SU-DHL-6 (cell line): ENCODE data around the gene SARDH.

Experiments
- H2AFZ ChIP-seq: fragments of 200-600 bp; sonication (generic); 2 replicates; pipeline ENCODE4 v1.6.1; 2014; ENCODE audit warnings: low read depth, mild to moderate bottlenecking, moderate library complexity, mixed read lengths, antibody characterized with exemption, low read length; ENCODE audit not compliant: severe bottlenecking
- H3F3A ChIP-seq: fragments of 200-600 bp; shearing (Covaris generic); 2 replicates; pipeline ENCODE4 v1.6.0; 2016; ENCODE audit warnings: antibody characterized with exemption, mild to moderate bottlenecking; ENCODE audit not compliant: insufficient read depth
- H3K27ac ChIP-seq: fragments of 200-600 bp; sonication (generic); 2 replicates; pipeline ENCODE4 v1.5.1; 2016; ENCODE audit warnings: low read depth, mild to moderate bottlenecking, low read length, moderate library complexity, mixed read lengths
- H3K27me3 ChIP-seq: fragments of 200-600 bp; sonication (generic), shearing (Covaris generic); 2 replicates; pipeline ENCODE4 v1.6.0; 2014; ENCODE audit warnings: mild to moderate bottlenecking, low read length
- H3K36me3 ChIP-seq: fragments of 200-600 bp; sonication (generic); 2 replicates; pipeline ENCODE4 v1.6.1; 2014; ENCODE audit warnings: mild to moderate bottlenecking, low read length, mixed read lengths
- H3K4me2 ChIP-seq: fragments of 300-600, 200-600 bp; shearing (Covaris generic), sonication (generic); 2 replicates; pipeline ENCODE4 v1.6.0; 2014; ENCODE audit warnings: low read length, low read depth, mild to moderate bottlenecking; ENCODE audit not compliant: poor library complexity, severe bottlenecking
- H3K4me3 ChIP-seq: fragments of 200-600 bp; sonication (generic); 2 replicates; pipeline ENCODE4 v1.5.1; 2014; ENCODE audit warnings: antibody characterized with exemption, low read length, mild to moderate bottlenecking, mixed read lengths; ENCODE audit not compliant: insufficient read depth, poor library complexity, severe bottlenecking
- H3K79me2 ChIP-seq: fragments of 200-600 bp; sonication (generic); 2 replicates; pipeline ENCODE4 v1.6.1; 2014; ENCODE audit warnings: mild to moderate bottlenecking, low read length, moderate library complexity; ENCODE audit not compliant: insufficient read depth
- H3K9ac ChIP-seq: fragments of 200-600 bp; sonication (generic); 2 replicates; pipeline ENCODE4 v1.7.0; 2014; ENCODE audit warnings: mild to moderate bottlenecking, low read length
- H3K9me2 ChIP-seq: fragments of 200-600 bp; sonication (generic); replicated peaks from 2 replicates; pipeline ENCODE4 v1.6.1; 2014; ENCODE audit warnings: low read length; ENCODE audit not compliant: insufficient read depth
- H3K9me3 ChIP-seq: fragments of 200-600 bp; sonication (generic); 2 replicates; pipeline ENCODE4 v1.6.1; 2014; ENCODE audit warnings: low read length, mixed read lengths; ENCODE audit not compliant: insufficient read depth
- H4K20me1 ChIP-seq: fragments of 200-600 bp; sonication (generic); 2 replicates; pipeline ENCODE4 v1.6.1; 2014; ENCODE audit warnings: low read depth, mild to moderate bottlenecking, antibody characterized with exemption, low read length, moderate library complexity, mixed read lengths
- CTCF ChIP-seq: fragments of 200-600 bp; sonication (generic); IDR thresholded peaks from one replicate; pipeline ENCODE4 v1.5.1; 2017; ENCODE audit warnings: antibody characterized with exemption, mild to moderate bottlenecking, low read length, moderate library complexity; ENCODE audit not compliant: insufficient read depth, poor library complexity, severe bottlenecking
- EZH2phosphoT487 ChIP-seq: fragments of 200-600 bp; sonication (generic), shearing (Covaris generic); conservative IDR thresholded peaks from 2 replicates; pipeline ENCODE4 v1.6.1; 2018; ENCODE audit warnings: mild to moderate bottlenecking, antibody characterized with exemption, low read length, moderate library complexity, mixed read lengths

SARDH gene

GRCh38 chr9:133713150-133713959, 24.8 kb downstream of the SARDH start:
- TF ChIP-seq EZH2phosphoT487 = no peak
- TF ChIP-seq CTCF = no peak
- Histone ChIP-seq H3K27ac (no peak overlapping the region), H2AFZ (no peak overlapping the region), H3K4me3 (no peak overlapping the region), H3K36me3 (no peaks in the 10 kb centered on the region), H3F3A (no peaks in the 10 kb centered on the region), H3K27me3 (no peaks in the 10 kb centered on the region), H3K9me2 (no peaks in the 10 kb centered on the region), H3K79me2 (no peaks in the 10 kb centered on the region), H3K9ac (no peak overlapping the region), H3K4me2 (no peak overlapping the region), H3K9me3 (no peaks in the 10 kb centered on the region), H4K20me1 (no peaks in the 10 kb centered on the region)

- no peaks in the 10 kb centered on the region for H3K36me3 ChIP-seq
- H3K9me2 ChIP-seq = no peaks in the 10 kb centered on the region
- TF ChIP-seq CTCF = no peak
- TF ChIP-seq EZH2phosphoT487 = no peak
- H2AFZ ChIP-seq = no peak overlapping the region
- no peak overlapping the region for H3K4me3 ChIP-seq
- no peaks in the 10 kb centered on the region for H3K79me2 ChIP-seq
- no peak overlapping the region for H3K4me2 ChIP-seq
- no peaks in the 10 kb centered on the region for H3F3A ChIP-seq
- no peaks in the 10 kb centered on the region for H3K27me3 ChIP-seq
- H3K9me3 ChIP-seq = no peaks in the 10 kb centered on the region
- no peak overlapping the region for H3K27ac ChIP-seq
- no peaks in the 10 kb centered on the region for H4K20me1 ChIP-seq
- H3K9ac ChIP-seq = no peak overlapping the region
Observed at GRCh38 chr9:133712221-133713100, 25.7 kb downstream of the SARDH start.

- no peaks in the 10 kb centered on the region for H3K9me2 ChIP-seq
- no peak for TF ChIP-seq EZH2phosphoT487
- TF ChIP-seq CTCF = no peak
- H3K9ac ChIP-seq = no peak overlapping the region
- H3K79me2 ChIP-seq = no peaks in the 10 kb centered on the region
- H3F3A ChIP-seq = no peaks in the 10 kb centered on the region
- H3K36me3 ChIP-seq = no peaks in the 10 kb centered on the region
- no peaks in the 10 kb centered on the region for H4K20me1 ChIP-seq
- H3K4me3 ChIP-seq = no peak overlapping the region
- H3K9me3 ChIP-seq = no peaks in the 10 kb centered on the region
- H3K4me2 ChIP-seq = no peak overlapping the region
- H3K27me3 ChIP-seq = no peaks in the 10 kb centered on the region
- no peak overlapping the region for H3K27ac ChIP-seq
- no peak overlapping the region for H2AFZ ChIP-seq
Observed at GRCh38 chr9:133711428-133712220, 26.5 kb downstream of the SARDH start.
